ENCODE results near the gene TIGD7. TPM values are rescaled to one million over a fixed set of nuclear protein-coding genes. Genes with fewer than 3 reads are reported as not detected.

The TIGD7 gene
- total and polyA plus RNA-seq, 2 of the 8 experiments (the other 6 are each of a cell fraction or from before 2014, with no cell fraction given): 3.0 to 8.9 TPM

- TF ChIP-seq YY1 (IDR thresholded peaks at IDR 0.05; ENCODE audit: low read depth, low read length) (no peak), FOSL1 (IDR thresholded peaks at IDR 0.05; ENCODE audit: insufficient read depth, low read depth, low read length) (no peak), SIRT6 (IDR thresholded peaks at IDR 0.05; ENCODE audit: low read length) (no peak), RBBP5 (IDR thresholded peaks at IDR 0.05; ENCODE audit: borderline replicate concordance, low read depth, low read length) (no peak), E2F6 (IDR thresholded peaks at IDR 0.05) (peak; percentile 91), TAF1 (IDR thresholded peaks at IDR 0.05; ENCODE audit: low read depth, low read length) (0 out of 2 replicates have a peak, but pooled peaks have one; percentile 13), POLR2A (IDR thresholded peaks at IDR 0.05; ENCODE audit: control extremely low read depth in 1 of 2, low read depth in 2 of 2, low read length in 2 of 2) (no peak), RNF2 (IDR thresholded peaks at IDR 0.05; ENCODE audit: borderline replicate concordance, low read depth, low read length, missing control alignments, poor library complexity, severe bottlenecking) (no peak), CEBPB (IDR thresholded peaks at IDR 0.05; ENCODE audit: low read depth, low read length) (no peak), GABPA (IDR thresholded peaks at IDR 0.05; ENCODE audit: borderline replicate concordance, insufficient read depth, low read length) (no peak), RAD21 (IDR thresholded peaks at IDR 0.05 in 1 of 2, conservative IDR thresholded peaks at IDR 0.05 in 1 of 2; ENCODE audit: low read depth in 2 of 2, low read length in 2 of 2) (peak; percentile 22 to 23; a peak in 2 of 4 replicates), TBP (IDR thresholded peaks at IDR 0.05; ENCODE audit: low read depth, low read length) (peak; percentile 48), ASH2L (IDR thresholded peaks at IDR 0.05; ENCODE audit: low read length) (no peak), RXRA (IDR thresholded peaks at IDR 0.05; ENCODE audit: insufficient read depth, low read depth, low read length) (no peak), ATF3 (IDR thresholded peaks at IDR 0.05; ENCODE audit: insufficient read depth, low read depth, low read length) (no peak), SP2 (IDR thresholded peaks at IDR 0.05; ENCODE audit: low read length) (peak; percentile 41; the same call in 1 of the 2 replicates)
These were observed 40.8 kb downstream of the TIGD7 start (continued) for GRCh38 chr16:3264137-3265036.
